22Rv1 (cell line): ENCODE data around the gene HNF1B.

Experiments used
- H3K27ac ChIP-seq: fragments of 450-650 bp; 2 replicates; pipeline ENCODE4 v1.5.1; 2017
- CTCF ChIP-seq: fragments of 450-650 bp; IDR thresholded peaks from 2 replicates; pipeline ENCODE4 v1.5.1; 2017; ENCODE audit warnings: mild to moderate bottlenecking
- ZFX ChIP-seq: fragments of 450-650 bp; IDR thresholded peaks from 2 replicates; pipeline ENCODE4 v1.6.1; 2017; ENCODE audit warnings: antibody characterized with exemption, borderline replicate concordance

The HNF1B gene

GRCh38 chr17:37640015-37640414 lies 104.8 kb downstream of the HNF1B start:
- no peak overlapping the region for H3K27ac ChIP-seq
- TF ChIP-seq ZFX, result no peak
- TF ChIP-seq CTCF, result no peak

- H3K27ac ChIP-seq, result no peak overlapping the region
- TF ChIP-seq CTCF, result no peak
- TF ChIP-seq ZFX, result no peak
Observed at GRCh38 chr17:37637956-37638355, 106.9 kb downstream of the HNF1B start.
